Mucosa of descending colon (tissue), 3 donors: ENCODE data around the gene NIM1K. TPM values are rescaled to one million over a fixed set of nuclear protein-coding genes. Genes with fewer than 3 reads are reported as not detected.

Experiments used
- ATAC-seq: fragments of 200-7000 bp; cut with Tn5 transposase; one replicate; pipeline ENCODE4 v1.9.1; 2020; ENCODE audit warnings: mild to moderate bottlenecking, moderate library complexity
- DNase-seq, 3 donors: peaks; one replicate each; pipeline ENCODE4 v3.0.0-alpha.2; 2020
- H3K36me3 ChIP-seq: fragments of 200-600 bp; one replicate; pipeline ENCODE4 v1.8.0; 2021; ENCODE audit warnings: low read depth, mild to moderate bottlenecking
- H3K4me1 ChIP-seq: fragments of 200-600 bp; one replicate; pipeline ENCODE4 v1.8.0; 2021; ENCODE audit warnings: low read depth, mild to moderate bottlenecking
- H3K4me3 ChIP-seq: fragments of 200-600 bp; one replicate; pipeline ENCODE4 v1.8.0; 2021; ENCODE audit warnings: mild to moderate bottlenecking
- H3K9me3 ChIP-seq: fragments of 200-600 bp; one replicate; pipeline ENCODE4 v1.8.0; 2021; ENCODE audit warnings: mild to moderate bottlenecking
- intact Hi-C, 2 donors: fragments of 100-400 bp; cut with DNase I in 1 of 2; cut with micrococcal nuclease in 1 of 2; formaldehyde crosslinking; loops; one replicate each; pipeline versions ENCODE4 v1.11.0 to v1.11.1; 2022; cut with DNase I, micrococcal nuclease
- total RNA-seq, 3 donors: library from RNA; stranded (reverse); fragmentation: NEBNext Ultra II Directional in 2 of 3; extraction: Animal tissue kit (Norgen Biotek cat#: 25700) in 2 of 3; gene quantifications; one replicate each; pipeline versions ENCODE4 v1.2.1 to v1.2.4, GENCODE V29; 2021 to 2023
- TF ChIP-seq, protein P1 (sequence below): fragments of 200-600 bp; IDR thresholded peaks from one replicate; pipeline ENCODE4 v1.8.0; 2022; ENCODE audit warnings: antibody characterized with exemption, mild to moderate bottlenecking
- donor health status: DM: no; HTN: no; CAD: no; lungs with moderate emphysema.
- donor health status: DM: no; HTN: no; CAD: no.
- donor health status: DM: no; HTN: yes; CAD: no.

Gene NIM1K
- total RNA-seq, 3 donors from 2014 or later, result 0.20 to 1.5 (median 0.43) TPM

DNA sequence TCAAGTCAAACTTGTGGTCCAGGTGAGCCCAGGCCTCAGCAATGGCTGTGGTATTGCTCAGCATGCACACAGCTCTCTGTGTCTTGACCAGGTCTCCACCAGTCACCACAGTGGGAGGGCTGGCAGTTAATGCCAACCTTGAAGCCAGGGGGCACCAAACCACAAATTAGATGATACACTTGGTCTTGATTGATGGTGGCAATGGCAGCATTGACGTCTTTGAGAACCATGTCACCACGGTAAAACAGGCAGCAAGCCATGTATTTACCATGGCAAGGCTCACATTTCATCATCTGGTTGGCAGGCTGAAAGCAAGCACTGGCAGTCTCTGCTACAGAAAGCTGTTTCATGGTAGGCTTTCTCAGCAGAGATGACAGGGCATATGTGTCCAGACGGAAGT is 40.0 kb downstream of the NIM1K start:
- intact Hi-C loops, result no loop called here
- H3K4me1 ChIP-seq, result peaks cover 2% of the 10 kb centered on the region
- TF ChIP-seq, protein P1, sequence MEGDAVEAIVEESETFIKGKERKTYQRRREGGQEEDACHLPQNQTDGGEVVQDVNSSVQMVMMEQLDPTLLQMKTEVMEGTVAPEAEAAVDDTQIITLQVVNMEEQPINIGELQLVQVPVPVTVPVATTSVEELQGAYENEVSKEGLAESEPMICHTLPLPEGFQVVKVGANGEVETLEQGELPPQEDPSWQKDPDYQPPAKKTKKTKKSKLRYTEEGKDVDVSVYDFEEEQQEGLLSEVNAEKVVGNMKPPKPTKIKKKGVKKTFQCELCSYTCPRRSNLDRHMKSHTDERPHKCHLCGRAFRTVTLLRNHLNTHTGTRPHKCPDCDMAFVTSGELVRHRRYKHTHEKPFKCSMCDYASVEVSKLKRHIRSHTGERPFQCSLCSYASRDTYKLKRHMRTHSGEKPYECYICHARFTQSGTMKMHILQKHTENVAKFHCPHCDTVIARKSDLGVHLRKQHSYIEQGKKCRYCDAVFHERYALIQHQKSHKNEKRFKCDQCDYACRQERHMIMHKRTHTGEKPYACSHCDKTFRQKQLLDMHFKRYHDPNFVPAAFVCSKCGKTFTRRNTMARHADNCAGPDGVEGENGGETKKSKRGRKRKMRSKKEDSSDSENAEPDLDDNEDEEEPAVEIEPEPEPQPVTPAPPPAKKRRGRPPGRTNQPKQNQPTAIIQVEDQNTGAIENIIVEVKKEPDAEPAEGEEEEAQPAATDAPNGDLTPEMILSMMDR, result no peak
- no peak for DNase-seq
- no peak for ATAC-seq
- H3K4me3 ChIP-seq, result no peak overlapping the region
- H3K36me3 ChIP-seq, result no peaks in the 10 kb centered on the region
- no peaks in the 10 kb centered on the region for H3K9me3 ChIP-seq

DNA sequence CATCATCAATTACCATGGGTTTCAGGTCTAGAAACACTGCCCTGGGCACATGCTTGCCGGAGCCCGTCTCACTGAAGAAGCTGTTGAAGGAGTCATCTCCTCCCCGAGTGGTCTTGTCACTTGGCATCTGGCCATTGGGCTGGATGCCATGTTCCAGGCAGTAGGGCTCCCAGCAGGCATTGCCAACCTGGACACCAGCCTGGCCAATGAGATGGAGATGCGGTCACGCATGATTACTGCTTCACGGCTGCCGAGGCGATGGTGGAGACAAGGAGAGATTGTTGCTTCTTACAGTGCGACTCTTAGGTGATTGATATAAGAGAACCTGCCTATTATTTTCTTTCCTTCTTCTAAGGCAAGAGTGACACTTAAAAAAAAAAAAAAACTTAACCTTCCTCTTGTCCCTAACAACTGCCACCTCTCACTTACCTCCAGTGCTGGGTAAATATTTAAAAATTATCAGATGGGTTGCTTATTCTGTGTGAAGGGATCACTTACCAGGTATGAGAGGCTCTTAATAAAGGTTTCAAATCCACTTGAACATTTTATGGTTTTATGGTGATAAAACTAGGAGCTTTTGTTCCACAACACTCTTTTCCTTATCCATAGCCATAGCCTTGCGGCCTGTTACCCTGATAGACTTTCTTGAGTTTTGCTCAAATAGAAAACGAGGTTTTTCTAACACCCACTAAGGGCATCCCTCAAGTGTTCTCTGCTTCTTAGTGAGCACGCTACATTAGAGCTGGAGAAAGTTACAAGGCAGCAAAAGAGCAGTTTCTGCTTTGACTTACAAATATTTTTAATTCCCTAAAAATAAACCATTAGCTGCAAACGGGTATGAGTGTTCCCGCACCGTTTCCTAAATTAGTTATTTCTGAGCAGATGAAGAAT is 41.2 kb downstream of the NIM1K start:
- no peak for ATAC-seq
- intact Hi-C loops, result no loop called here

DNA sequence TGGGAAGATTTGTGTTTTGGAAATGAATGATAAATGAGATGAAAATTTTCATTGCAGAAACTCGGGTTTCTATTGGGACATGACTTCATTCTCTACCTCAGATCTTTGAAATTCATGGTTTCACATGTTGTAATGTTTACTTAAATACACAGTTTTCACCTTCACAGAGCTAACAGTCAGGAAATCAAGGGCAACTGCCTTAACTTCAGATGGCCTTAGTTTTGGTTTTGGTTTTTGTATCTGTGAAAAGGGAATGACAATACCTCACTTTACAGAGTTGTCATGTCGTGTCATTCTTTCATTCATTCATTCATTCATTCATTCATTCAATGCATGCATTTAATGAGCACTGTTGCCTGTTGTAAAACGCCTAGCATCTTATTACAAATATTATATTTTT is 41.9 kb downstream of the NIM1K start:
- ATAC-seq (no peak), DNase-seq (no peak)
- Histone ChIP-seq H3K9me3 (no peaks in the 10 kb centered on the region), H3K4me3 (no peak overlapping the region), H3K4me1 (peaks cover 2% of the 10 kb centered on the region), H3K36me3 (no peaks in the 10 kb centered on the region)
- intact Hi-C loops, result no loop called here
- TF ChIP-seq, protein P1, result no peak

More for the DNA sequence above, 41.2 kb downstream of the NIM1K start:
- TF ChIP-seq, protein P1, result no peak
- no peaks in the 10 kb centered on the region for H3K36me3 ChIP-seq
- H3K4me1 ChIP-seq, result peaks cover 2% of the 10 kb centered on the region
- H3K9me3 ChIP-seq, result no peaks in the 10 kb centered on the region
- no peak for DNase-seq
- H3K4me3 ChIP-seq, result no peak overlapping the region

DNA sequence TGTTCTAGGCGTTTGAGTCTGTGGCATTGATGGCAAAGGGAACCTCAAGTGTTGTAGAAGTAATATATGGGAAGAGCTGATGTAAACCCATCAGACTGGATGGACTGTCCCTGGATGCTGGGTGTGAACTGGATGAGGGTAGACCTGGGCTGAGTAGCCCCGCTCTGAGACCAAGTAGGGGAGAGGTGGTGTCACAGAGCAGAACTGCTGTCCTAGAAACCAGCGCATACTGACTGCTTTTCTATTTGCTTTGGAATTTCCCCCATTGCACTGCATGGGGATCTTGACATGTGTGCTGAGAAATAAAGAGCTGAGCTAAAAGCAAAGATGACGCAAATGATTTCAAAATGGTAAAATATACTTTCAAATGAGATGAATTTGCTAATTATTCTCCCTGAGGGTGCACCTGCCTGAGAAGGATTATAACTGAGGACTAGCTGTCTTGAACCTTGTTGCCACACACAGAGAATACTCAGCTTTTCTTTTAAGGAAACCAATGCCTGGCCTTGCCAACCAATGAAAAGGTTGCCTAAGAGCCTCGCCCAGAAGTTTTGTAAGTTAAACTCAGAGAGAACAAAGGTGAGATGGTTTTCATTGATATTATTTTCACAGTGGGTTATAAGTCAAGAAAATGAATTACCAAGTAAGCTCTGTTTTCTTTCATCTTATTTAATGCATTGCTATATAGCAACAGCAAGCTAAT is 44.8 kb downstream of the NIM1K start:
- DNase-seq (peak in 1 of 3 donors; percentile 13), ATAC-seq (peak; percentile 38)
- no peak overlapping the region for H3K4me3 ChIP-seq
- intact Hi-C loops, result no loop called here
- peaks cover 2% of the 10 kb centered on the region for H3K4me1 ChIP-seq
- TF ChIP-seq, protein P1, result no peak
- H3K9me3 ChIP-seq, result no peaks in the 10 kb centered on the region
- H3K36me3 ChIP-seq, result no peaks in the 10 kb centered on the region

DNA sequence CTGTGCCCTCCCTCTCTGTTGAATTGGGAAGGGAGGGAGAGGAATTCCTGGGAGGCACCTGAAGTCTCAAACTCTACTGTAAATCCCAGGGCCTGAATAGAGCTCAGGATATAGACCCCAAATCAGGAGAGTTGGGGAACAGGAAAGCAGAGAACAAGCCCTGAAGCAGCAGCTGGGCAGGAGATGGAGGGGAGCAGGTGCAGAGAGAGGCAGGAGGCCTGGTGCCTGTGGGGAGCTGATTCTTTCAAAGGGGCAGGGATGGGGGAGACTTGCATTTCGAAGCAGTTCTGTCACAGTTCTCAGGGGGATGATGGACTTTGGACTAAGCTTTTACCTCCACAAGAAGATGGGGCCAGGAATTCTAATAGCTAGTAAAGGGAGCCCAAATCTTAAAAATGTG is 50.2 kb downstream of the NIM1K start:
- no peaks in the 10 kb centered on the region for H3K9me3 ChIP-seq
- DNase-seq, result no peak
- no peaks in the 10 kb centered on the region for H3K4me1 ChIP-seq
- no peak for ATAC-seq
- intact Hi-C loops, result no loop called here
- no peaks in the 10 kb centered on the region for H3K36me3 ChIP-seq
- TF ChIP-seq, protein P1, result no peak
- H3K4me3 ChIP-seq, result no peak overlapping the region
